T follicular helper cell (primary cell): Measurements from ENCODE around the gene PRLH.
"Not testable (repeated sequence)": the region's sequence is repeated elsewhere in the genome, so short reads cannot be mapped to it uniquely, and the experiment has no call there.

ENCODE experiments used
- DNase-seq: peaks from one replicate; pipeline ENCODE4 v3.0.0-alpha.2; 2020; ENCODE audit warnings: low read depth

Gene PRLH

GRCh38 chr2:237583385-237584295 is 17.3 kb downstream of the PRLH start:
- DNase-seq, result no peak

GRCh38 chr2:237585590-237586221 is 19.3 kb downstream of the PRLH start:
- DNase-seq, result no peak

GRCh38 chr2:237588044-237588696 is 21.8 kb downstream of the PRLH start:
- DNase-seq, result no peak

GRCh38 chr2:237590272-237591140 is 24.1 kb downstream of the PRLH start, which contains the start of gene RAB17:
Gene RAB17 (minus strand): TSS chr2:237590734. CDS start chr2:237586154, 4,580 bp downstream.
- no peak for DNase-seq

GRCh38 chr2:237591141-237591881 is 24.9 kb downstream of the PRLH start:
- no peak for DNase-seq

GRCh38 chr2:237592425-237592980 is 26.1 kb downstream of the PRLH start:
- no peak for DNase-seq

- DNase-seq, result no peak
These were observed 26.7 kb downstream of the PRLH start for GRCh38 chr2:237593036-237593435.

GRCh38 chr2:237593596-237594320 is 27.4 kb downstream of the PRLH start:
- no peak for DNase-seq

- DNase-seq, result no peak
These were observed 28.1 kb downstream of the PRLH start for GRCh38 chr2:237594514-237594871.

- not testable (repeated sequence) for DNase-seq
These were observed 29.6 kb downstream of the PRLH start for GRCh38 chr2:237595829-237596519.

- no peak for DNase-seq
These were observed 30.3 kb downstream of the PRLH start for GRCh38 chr2:237596520-237597195.

GRCh38 chr2:237597196-237598145 is 31.1 kb downstream of the PRLH start:
- DNase-seq, result no peak

- DNase-seq, result no peak
These were observed 32.3 kb downstream of the PRLH start for GRCh38 chr2:237598468-237599208.

- no peak for DNase-seq
These were observed 33.2 kb downstream of the PRLH start for GRCh38 chr2:237599465-237600110.

GRCh38 chr2:237600205-237600846 is 34.0 kb downstream of the PRLH start:
- no peak for DNase-seq
